Retinal pigment epithelial cell (primary cell): ENCODE results near the gene HMGCS1.

Experiments
- DNase-seq: peaks from one replicate; pipeline ENCODE4 v3.0.0-alpha.2; 2010; ENCODE audit warnings: low read depth
- H3K4me3 ChIP-seq: 2 replicates; pipeline ENCODE4 v1.5.1; 2011; ENCODE audit warnings: mild to moderate bottlenecking, low read length, control low read depth, moderate library complexity
- TF ChIP-seq, protein P1 (sequence below): conservative IDR thresholded peaks from 2 replicates; pipeline ENCODE4 v1.5.1; 2011; ENCODE audit warnings: low read depth, low read length, control low read depth, inconsistent platforms

The HMGCS1 gene

DNA sequence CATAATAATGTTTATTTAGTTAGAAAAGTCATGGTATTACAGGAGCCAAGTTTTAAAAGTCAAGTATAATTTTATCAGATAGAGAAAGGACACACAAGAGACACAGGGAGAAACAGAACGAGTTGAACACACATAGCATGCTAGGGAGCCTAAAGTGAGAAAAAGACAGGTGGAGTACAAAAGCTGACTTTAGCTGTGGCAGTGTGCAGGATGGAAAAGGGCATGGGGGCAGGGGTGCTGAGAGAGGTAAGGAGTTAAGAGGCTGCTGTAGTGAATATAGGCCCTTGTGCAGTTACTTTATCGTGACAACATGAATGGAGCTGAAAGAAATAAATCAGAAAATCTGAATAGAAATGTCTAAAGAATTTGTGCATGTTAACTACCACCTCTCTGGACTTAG is 18.0 kb downstream of the HMGCS1 start:
- TF ChIP-seq, protein P1, sequence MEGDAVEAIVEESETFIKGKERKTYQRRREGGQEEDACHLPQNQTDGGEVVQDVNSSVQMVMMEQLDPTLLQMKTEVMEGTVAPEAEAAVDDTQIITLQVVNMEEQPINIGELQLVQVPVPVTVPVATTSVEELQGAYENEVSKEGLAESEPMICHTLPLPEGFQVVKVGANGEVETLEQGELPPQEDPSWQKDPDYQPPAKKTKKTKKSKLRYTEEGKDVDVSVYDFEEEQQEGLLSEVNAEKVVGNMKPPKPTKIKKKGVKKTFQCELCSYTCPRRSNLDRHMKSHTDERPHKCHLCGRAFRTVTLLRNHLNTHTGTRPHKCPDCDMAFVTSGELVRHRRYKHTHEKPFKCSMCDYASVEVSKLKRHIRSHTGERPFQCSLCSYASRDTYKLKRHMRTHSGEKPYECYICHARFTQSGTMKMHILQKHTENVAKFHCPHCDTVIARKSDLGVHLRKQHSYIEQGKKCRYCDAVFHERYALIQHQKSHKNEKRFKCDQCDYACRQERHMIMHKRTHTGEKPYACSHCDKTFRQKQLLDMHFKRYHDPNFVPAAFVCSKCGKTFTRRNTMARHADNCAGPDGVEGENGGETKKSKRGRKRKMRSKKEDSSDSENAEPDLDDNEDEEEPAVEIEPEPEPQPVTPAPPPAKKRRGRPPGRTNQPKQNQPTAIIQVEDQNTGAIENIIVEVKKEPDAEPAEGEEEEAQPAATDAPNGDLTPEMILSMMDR = no peak
- no peak overlapping the region for H3K4me3 ChIP-seq
- DNase-seq = no peak

GRCh38 chr5:43294226-43294625 is 19.0 kb downstream of the HMGCS1 start:
- TF ChIP-seq, protein P1 = no peak
- DNase-seq = no peak
- H3K4me3 ChIP-seq = no peak overlapping the region

DNA sequence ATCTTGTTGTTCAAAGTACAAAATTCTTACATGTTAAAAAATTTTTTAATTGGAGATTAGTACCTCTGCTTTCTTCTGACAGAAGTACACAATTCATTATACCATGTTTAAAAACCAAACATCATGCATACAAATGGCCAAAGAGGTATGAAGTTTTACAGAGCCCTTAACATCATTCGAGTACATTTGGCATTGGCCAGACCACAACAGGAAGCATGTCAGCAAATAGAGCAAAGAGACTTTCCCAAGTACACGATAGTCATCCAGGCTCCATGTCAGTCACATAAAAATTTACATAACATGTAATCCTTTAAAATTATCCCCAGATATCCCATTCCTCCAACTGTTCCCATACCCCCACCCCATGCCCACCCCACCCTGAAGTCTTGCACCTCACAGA is 22.5 kb downstream of the HMGCS1 start:
- TF ChIP-seq, protein P1 = no peak
- H3K4me3 ChIP-seq = no peak overlapping the region
- no peak for DNase-seq

DNA sequence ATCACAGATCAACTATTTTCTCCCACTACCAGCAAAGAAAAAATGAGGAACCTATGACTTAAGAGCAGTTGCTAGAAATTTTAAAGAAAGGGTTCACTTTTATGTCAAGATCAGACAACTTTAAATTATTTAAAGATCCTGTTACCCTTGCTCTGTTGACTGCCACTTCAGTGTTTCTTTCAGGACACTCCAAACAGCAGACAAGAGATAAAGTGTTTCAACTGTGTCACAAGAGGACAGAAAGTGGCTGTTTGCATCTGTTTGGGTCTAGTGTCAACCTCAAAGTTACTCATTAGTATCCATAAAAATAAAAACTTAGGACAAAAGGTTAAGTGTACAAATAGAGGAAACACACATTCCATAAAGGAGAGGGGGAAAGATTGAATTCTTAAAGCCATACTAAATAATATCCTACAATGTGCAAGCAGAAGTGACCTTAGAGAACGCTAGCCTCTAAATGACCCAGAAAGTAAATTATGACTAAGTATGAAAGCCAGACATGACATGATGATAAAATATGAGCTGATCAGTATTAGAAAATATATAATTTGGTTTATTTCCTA is 24.9 kb downstream of the HMGCS1 start:
- no peak for DNase-seq
- H3K4me3 ChIP-seq = no peak overlapping the region

GRCh38 chr5:43287493-43287892 is 25.7 kb downstream of the HMGCS1 start:
- TF ChIP-seq, protein P1 = no peak
- no peak overlapping the region for H3K4me3 ChIP-seq

More for the DNA sequence above, 24.9 kb downstream of the HMGCS1 start:
- TF ChIP-seq, protein P1 = no peak

DNA sequence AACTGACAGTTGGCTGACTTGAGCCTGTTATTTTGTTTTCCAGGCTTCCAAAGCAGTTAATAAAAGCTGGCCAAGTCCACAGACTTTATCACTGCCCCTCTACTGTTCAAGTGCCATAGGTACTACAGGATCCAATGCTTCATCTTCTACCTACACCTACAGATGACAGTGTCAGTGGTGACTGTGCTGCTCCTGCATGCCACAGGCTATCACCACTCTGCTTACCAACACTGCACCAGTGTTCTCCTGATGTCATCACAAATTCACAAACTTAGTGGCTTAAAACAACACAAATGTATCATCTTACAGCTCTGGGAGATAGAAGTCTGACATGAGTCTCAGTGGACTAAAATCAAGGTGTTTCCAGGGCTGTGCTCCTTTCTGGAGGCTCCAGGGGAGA is 26.6 kb downstream of the HMGCS1 start:
- TF ChIP-seq, protein P1 = no peak
- no peak overlapping the region for H3K4me3 ChIP-seq
- no peak for DNase-seq

More at GRCh38 chr5:43287493-43287892, 25.7 kb downstream of the HMGCS1 start:
- no peak for DNase-seq

- no peak for DNase-seq
- TF ChIP-seq, protein P1 = no peak
- H3K4me3 ChIP-seq = no peak overlapping the region
These were observed 31.2 kb downstream of the HMGCS1 start for GRCh38 chr5:43281840-43282658.
